ENCODE measurements around the gene MCC.
A peak's percentile ranks its signal among the peaks of the same experiment; 100 is the strongest.

Gene MCC

DNA sequence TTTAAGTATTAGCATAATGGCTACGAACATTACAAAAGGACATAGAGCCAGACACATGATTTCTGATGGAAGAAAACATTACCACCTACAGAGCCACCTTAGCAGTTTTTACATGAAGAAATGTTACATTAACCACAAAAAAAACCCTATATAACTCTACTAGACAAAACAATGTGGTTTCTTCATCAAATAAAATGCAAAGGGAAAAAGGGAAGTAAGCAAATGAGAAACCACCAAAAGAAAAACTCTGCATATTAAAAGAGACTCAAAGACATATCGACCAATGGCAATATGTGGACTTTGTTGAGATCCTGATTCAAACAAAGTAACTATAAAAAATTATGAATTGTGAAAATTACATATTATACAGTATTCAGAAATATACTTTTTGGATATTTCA, 186.1 kb downstream of the MCC start:
- TF ChIP-seq, protein P1, sequence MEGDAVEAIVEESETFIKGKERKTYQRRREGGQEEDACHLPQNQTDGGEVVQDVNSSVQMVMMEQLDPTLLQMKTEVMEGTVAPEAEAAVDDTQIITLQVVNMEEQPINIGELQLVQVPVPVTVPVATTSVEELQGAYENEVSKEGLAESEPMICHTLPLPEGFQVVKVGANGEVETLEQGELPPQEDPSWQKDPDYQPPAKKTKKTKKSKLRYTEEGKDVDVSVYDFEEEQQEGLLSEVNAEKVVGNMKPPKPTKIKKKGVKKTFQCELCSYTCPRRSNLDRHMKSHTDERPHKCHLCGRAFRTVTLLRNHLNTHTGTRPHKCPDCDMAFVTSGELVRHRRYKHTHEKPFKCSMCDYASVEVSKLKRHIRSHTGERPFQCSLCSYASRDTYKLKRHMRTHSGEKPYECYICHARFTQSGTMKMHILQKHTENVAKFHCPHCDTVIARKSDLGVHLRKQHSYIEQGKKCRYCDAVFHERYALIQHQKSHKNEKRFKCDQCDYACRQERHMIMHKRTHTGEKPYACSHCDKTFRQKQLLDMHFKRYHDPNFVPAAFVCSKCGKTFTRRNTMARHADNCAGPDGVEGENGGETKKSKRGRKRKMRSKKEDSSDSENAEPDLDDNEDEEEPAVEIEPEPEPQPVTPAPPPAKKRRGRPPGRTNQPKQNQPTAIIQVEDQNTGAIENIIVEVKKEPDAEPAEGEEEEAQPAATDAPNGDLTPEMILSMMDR (IDR thresholded peaks at IDR 0.05): no peak

DNA sequence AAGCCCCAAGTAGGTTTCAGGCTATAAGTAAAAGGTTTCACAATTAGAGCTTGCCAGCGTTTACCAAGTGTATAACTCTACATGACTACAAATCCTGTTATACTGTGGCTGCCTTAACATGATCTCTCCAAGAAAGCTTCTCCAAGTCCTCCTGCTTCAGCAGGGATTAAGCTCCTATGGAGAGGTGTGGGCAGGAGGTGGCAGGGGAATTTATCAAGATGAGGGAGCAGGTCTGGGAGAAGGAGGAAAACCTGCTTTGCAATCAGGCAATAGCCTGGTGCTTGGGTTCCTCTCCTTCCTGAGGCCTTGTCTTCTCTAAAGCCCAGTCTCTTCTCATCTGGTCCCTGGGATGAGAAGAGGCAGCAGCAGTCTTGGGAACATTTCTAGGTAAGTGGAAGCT, 188.7 kb downstream of the MCC start:
- TF ChIP-seq, protein P1 (IDR thresholded peaks at IDR 0.05): no peak

DNA sequence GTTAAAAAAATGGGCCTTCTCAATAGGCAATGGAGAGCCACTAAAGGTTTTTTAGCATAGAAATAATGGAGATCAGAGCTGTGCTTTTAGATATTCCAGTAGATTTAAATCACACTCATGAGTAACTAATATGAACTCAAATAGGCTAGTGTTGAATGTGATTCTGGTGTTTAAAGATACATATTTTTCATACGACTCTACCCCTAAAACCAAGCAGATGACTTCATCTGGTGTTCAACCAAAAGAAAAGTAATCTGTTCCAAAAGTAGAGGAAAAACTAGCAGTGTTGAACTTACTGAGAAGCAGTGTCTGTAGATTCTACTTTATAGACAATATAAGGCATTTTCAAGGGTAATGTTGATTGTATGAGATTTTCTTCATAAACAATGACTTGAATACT, 191.6 kb downstream of the MCC start:
- TF ChIP-seq, protein P1 (IDR thresholded peaks at IDR 0.05): no peak

DNA sequence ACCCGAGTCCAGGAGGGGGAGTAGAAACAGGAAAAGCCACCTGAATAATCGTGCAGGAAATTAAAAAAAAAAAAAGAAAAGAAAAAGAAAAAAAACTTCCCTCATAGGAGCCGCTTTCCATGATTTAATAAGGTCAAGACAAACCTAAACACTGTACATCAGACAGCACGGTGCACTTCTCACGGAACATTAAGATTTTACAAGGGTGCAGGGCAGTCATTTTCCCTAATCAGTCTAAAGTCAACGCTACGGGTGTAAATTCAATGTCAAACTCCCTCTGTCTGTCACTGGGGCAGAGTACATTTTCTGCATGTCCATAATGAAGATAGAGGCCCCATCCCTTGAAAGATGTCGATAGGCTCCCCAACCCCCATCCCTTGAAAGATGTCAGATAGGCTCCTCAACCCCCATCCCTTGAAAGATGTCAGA, 193.1 kb downstream of the MCC start:
- TF ChIP-seq, protein P1 (IDR thresholded peaks at IDR 0.05): no peak

DNA sequence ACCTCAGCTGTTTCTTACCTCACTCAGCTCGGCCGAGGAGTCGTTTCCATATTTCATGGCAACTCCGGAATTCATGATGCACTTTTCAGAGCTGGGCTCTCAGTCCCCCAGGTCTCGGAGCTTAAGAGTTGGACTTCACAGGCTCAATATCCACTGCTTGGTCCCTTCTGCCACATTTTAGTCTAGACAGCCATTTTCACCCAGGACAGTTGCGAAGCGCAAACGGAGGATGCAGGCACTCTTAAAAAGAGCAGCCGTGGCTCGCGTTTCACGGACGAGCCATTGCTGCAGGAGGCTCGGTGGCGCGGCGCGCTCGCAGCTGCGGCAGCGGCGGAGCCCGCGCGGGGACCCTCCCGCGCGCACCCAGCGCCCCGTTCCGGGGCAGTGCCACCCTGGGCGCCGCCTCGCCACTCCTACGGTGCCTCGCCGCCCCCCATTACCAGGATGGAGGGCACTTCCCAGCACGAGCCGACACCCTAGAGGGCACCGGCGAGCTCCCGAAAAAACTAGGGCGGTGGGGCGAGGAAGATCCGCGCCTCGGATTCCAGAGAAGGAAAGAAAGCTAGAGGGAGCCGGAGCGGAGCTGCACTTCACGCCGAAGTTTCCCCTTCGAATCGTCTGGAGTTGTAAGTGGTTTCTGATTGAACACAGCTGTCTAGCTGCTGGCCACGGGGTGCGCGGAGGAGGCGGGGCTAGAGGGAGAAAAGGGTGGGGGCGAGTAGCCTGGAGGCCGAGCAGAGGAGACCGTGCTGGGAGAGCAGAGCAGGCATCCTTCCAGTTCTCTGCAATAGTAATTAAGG, 193.7 kb downstream of the MCC start:
- TF ChIP-seq, protein P1 (IDR thresholded peaks at IDR 0.05): peak; percentile 40; the same call in 1 of the 2 replicates

DNA sequence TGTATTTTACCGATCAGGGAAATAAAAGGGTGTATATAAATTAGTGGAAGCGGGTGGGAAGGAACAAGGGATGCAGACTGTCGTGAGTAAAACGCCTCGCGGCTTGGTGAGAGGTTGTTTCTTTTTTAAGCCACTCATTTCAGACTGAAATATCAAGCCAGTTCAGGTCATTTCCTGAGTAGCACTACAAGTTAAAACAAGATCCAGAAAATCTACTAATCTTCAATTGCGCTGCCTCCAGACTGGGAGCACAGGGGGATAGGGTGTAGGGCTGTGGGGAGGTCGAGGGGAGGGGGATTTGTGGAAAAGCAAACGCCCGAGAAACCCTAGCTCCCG, 194.3 kb downstream of the MCC start:
- TF ChIP-seq, protein P1 (IDR thresholded peaks at IDR 0.05): no peak

DNA sequence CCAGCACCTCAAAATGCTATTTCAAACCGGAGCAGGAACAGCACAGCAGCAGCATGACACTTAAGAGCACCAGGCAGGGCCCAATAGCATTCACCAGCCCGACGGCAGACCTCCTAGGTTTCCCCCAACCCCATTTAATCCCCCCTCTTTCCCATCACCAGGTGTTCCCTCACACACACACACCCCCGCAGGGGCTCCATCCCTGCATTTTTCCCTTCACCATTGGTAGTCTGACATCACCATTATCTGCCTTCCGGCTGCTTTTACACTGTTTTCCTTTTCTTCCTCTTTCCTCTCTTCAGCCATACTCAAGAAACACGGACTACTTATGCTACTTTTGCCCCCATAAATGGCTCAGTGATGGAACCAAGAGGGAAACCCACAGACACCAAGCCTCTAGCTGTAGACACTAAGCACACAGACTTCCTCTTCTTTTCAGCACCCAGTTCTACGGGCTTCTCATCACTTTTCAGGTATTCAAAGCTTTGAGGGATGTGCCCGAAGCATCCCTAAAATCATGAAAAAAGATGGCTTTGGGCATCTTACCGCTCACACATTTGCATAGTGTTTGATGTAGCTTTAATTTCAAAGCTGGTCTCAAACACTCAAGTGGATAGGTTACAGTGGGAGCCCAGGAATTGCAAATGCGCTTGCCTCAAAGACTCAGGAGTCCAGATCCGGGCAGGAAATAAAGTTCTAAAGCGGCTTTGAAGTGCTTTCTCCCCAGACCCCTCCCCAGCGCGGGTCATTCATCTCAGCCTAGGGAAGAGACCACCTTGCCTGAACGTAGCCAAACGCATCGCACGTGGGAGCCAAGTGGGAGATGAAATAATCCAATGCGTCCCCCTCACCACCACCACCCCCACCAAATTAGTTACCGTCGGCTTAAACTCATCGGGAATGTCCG, 194.9 kb downstream of the MCC start:
- TF ChIP-seq, protein P1 (IDR thresholded peaks at IDR 0.05): no peak
